ENCODE data around the gene HIF3A. TPM values are rescaled to one million over a fixed set of nuclear protein-coding genes. Genes with fewer than 3 reads are reported as not detected.

HIF3A gene
- total and polyA plus RNA-seq, 2 of the 8 experiments (the other 6 are each of a cell fraction or from before 2014, with no cell fraction given) = 38.6 to 38.8 TPM

DNA sequence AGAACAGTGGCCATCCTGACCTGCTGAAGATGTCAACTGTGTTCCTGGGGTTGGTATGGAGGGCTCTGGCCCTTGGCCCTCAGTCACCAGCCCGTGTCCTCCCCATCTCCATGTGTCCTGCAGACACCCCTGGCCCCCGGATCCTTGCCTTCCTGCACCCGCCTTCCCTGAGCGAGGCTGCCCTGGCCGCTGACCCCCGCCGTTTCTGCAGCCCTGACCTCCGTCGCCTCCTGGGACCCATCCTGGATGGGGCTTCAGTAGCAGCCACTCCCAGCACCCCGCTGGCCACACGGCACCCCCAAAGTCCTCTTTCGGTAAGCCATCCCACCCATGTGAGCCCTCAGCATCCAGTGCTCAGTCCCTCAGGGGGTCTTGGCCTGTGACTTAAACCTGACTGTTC is 24.8 kb downstream of the HIF3A start (continued):
- TF ChIP-seq, protein P1, sequence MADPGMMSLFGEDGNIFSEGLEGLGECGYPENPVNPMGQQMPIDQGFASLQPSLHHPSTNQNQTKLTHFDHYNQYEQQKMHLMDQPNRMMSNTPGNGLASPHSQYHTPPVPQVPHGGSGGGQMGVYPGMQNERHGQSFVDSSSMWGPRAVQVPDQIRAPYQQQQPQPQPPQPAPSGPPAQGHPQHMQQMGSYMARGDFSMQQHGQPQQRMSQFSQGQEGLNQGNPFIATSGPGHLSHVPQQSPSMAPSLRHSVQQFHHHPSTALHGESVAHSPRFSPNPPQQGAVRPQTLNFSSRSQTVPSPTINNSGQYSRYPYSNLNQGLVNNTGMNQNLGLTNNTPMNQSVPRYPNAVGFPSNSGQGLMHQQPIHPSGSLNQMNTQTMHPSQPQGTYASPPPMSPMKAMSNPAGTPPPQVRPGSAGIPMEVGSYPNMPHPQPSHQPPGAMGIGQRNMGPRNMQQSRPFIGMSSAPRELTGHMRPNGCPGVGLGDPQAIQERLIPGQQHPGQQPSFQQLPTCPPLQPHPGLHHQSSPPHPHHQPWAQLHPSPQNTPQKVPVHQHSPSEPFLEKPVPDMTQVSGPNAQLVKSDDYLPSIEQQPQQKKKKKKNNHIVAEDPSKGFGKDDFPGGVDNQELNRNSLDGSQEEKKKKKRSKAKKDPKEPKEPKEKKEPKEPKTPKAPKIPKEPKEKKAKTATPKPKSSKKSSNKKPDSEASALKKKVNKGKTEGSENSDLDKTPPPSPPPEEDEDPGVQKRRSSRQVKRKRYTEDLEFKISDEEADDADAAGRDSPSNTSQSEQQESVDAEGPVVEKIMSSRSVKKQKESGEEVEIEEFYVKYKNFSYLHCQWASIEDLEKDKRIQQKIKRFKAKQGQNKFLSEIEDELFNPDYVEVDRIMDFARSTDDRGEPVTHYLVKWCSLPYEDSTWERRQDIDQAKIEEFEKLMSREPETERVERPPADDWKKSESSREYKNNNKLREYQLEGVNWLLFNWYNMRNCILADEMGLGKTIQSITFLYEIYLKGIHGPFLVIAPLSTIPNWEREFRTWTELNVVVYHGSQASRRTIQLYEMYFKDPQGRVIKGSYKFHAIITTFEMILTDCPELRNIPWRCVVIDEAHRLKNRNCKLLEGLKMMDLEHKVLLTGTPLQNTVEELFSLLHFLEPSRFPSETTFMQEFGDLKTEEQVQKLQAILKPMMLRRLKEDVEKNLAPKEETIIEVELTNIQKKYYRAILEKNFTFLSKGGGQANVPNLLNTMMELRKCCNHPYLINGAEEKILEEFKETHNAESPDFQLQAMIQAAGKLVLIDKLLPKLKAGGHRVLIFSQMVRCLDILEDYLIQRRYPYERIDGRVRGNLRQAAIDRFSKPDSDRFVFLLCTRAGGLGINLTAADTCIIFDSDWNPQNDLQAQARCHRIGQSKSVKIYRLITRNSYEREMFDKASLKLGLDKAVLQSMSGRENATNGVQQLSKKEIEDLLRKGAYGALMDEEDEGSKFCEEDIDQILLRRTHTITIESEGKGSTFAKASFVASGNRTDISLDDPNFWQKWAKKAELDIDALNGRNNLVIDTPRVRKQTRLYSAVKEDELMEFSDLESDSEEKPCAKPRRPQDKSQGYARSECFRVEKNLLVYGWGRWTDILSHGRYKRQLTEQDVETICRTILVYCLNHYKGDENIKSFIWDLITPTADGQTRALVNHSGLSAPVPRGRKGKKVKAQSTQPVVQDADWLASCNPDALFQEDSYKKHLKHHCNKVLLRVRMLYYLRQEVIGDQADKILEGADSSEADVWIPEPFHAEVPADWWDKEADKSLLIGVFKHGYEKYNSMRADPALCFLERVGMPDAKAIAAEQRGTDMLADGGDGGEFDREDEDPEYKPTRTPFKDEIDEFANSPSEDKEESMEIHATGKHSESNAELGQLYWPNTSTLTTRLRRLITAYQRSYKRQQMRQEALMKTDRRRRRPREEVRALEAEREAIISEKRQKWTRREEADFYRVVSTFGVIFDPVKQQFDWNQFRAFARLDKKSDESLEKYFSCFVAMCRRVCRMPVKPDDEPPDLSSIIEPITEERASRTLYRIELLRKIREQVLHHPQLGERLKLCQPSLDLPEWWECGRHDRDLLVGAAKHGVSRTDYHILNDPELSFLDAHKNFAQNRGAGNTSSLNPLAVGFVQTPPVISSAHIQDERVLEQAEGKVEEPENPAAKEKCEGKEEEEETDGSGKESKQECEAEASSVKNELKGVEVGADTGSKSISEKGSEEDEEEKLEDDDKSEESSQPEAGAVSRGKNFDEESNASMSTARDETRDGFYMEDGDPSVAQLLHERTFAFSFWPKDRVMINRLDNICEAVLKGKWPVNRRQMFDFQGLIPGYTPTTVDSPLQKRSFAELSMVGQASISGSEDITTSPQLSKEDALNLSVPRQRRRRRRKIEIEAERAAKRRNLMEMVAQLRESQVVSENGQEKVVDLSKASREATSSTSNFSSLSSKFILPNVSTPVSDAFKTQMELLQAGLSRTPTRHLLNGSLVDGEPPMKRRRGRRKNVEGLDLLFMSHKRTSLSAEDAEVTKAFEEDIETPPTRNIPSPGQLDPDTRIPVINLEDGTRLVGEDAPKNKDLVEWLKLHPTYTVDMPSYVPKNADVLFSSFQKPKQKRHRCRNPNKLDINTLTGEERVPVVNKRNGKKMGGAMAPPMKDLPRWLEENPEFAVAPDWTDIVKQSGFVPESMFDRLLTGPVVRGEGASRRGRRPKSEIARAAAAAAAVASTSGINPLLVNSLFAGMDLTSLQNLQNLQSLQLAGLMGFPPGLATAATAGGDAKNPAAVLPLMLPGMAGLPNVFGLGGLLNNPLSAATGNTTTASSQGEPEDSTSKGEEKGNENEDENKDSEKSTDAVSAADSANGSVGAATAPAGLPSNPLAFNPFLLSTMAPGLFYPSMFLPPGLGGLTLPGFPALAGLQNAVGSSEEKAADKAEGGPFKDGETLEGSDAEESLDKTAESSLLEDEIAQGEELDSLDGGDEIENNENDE (IDR thresholded peaks at IDR 0.05; ENCODE audit: insufficient replicate concordance, low read length) = no peak
- TF ChIP-seq GABPA (IDR thresholded peaks at IDR 0.05; ENCODE audit: borderline replicate concordance, insufficient read depth, low read length) (no peak), CHD2 (IDR thresholded peaks at IDR 0.05; ENCODE audit: low read length) (no peak), TEAD4 (IDR thresholded peaks at IDR 0.05; ENCODE audit: low read depth, low read length) (no peak), USF2 (IDR thresholded peaks at IDR 0.05; ENCODE audit: low read length) (no peak), RBBP5 (IDR thresholded peaks at IDR 0.05; ENCODE audit: borderline replicate concordance, low read depth, low read length) (no peak), GTF2F1 (IDR thresholded peaks at IDR 0.05; ENCODE audit: borderline replicate concordance, low read depth, low read length) (no peak), POU5F1 (IDR thresholded peaks at IDR 0.05; ENCODE audit: low read depth, low read length) (no peak), TAF7 (optimal IDR thresholded peaks at IDR 0.05; ENCODE audit: borderline replicate concordance, low read depth, low read length) (no peak), POLR2AphosphoS5 (IDR thresholded peaks at IDR 0.05; ENCODE audit: low read depth, low read length) (no peak), HDAC6 (IDR thresholded peaks at IDR 0.05; ENCODE audit: low read depth, low read length) (no peak), BACH1 (IDR thresholded peaks at IDR 0.05; ENCODE audit: low read length) (no peak)

Measured in H1 (cell line).